ENCODE data around the gene MORC4. TPM values are rescaled to one million over a fixed set of nuclear protein-coding genes. Genes with fewer than 3 reads are reported as not detected.

The MORC4 gene
- total RNA-seq, 4 donors from 2014 or later = 9.8 to 11.1 (median 10.2) TPM

DNA sequence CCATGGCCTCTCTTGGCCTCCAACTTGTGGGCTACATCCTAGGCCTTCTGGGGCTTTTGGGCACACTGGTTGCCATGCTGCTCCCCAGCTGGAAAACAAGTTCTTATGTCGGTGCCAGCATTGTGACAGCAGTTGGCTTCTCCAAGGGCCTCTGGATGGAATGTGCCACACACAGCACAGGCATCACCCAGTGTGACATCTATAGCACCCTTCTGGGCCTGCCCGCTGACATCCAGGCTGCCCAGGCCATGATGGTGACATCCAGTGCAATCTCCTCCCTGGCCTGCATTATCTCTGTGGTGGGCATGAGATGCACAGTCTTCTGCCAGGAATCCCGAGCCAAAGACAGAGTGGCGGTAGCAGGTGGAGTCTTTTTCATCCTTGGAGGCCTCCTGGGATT lies 71.8 kb downstream of the MORC4 start:
- WGBS = 89% methylated on average over 3 of the region's 4 CpGs
- Histone ChIP-seq H3K27me3 (no peaks in the 10 kb centered on the region), H3K9me3 (no peaks in the 10 kb centered on the region), H3K4me1 (no peaks in the 10 kb centered on the region), H3K27ac (replicated peaks in 1 of 4) (no peak overlapping the region), H3K4me3 (no peak overlapping the region), H3K36me3 (no peaks in the 10 kb centered on the region)
- TF ChIP-seq POLR2AphosphoS5 (IDR thresholded peaks at IDR 0.05) = no peak
- no peak for TF ChIP-seq POLR2A (IDR thresholded peaks at IDR 0.05; ENCODE audit: low read depth)
- no peak for TF ChIP-seq EP300 (IDR thresholded peaks at IDR 0.05)
- TF ChIP-seq, protein P1, sequence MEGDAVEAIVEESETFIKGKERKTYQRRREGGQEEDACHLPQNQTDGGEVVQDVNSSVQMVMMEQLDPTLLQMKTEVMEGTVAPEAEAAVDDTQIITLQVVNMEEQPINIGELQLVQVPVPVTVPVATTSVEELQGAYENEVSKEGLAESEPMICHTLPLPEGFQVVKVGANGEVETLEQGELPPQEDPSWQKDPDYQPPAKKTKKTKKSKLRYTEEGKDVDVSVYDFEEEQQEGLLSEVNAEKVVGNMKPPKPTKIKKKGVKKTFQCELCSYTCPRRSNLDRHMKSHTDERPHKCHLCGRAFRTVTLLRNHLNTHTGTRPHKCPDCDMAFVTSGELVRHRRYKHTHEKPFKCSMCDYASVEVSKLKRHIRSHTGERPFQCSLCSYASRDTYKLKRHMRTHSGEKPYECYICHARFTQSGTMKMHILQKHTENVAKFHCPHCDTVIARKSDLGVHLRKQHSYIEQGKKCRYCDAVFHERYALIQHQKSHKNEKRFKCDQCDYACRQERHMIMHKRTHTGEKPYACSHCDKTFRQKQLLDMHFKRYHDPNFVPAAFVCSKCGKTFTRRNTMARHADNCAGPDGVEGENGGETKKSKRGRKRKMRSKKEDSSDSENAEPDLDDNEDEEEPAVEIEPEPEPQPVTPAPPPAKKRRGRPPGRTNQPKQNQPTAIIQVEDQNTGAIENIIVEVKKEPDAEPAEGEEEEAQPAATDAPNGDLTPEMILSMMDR (IDR thresholded peaks at IDR 0.05) = no peak
- no peak for DNase-seq (ENCODE audit: extremely low spot score)
- intact Hi-C loops (cut with DNase I) = no loop called here

DNA sequence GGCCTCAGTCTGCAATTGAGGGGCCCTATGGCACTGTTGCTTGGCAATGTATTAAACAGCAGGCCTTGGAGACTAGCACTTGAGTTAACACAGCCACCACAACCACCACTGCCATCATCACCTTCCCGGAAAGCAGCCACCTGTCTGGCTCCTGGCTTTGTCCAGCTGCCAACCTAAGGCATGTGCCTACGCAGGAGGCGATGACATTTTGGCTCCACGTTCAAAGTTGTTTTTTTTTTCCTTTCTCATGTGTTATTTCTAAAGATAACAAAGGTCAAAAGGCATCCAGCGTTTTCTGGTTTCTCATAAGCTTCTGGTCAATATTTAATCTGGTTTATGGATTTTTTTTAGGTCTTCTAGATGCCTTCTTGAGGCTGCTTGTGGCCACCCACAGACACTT lies 72.3 kb downstream of the MORC4 start:
- intact Hi-C loops (cut with DNase I) = no loop called here
- no peak for TF ChIP-seq EP300 (IDR thresholded peaks at IDR 0.05)
- no peak for TF ChIP-seq POLR2AphosphoS5 (IDR thresholded peaks at IDR 0.05)
- TF ChIP-seq POLR2A (IDR thresholded peaks at IDR 0.05; ENCODE audit: low read depth) = no peak
- TF ChIP-seq, protein P1 (IDR thresholded peaks at IDR 0.05) = no peak
- H3K4me3 ChIP-seq = no peak overlapping the region
- no peaks in the 10 kb centered on the region for H3K4me1 ChIP-seq
- H3K9me3 ChIP-seq = no peaks in the 10 kb centered on the region
- no peaks in the 10 kb centered on the region for H3K27me3 ChIP-seq
- H3K36me3 ChIP-seq = no peaks in the 10 kb centered on the region
- DNase-seq (ENCODE audit: extremely low spot score) = no peak
- no peak overlapping the region for H3K27ac ChIP-seq (replicated peaks in 1 of 4)
- WGBS = 68% methylated on average over 5 of the region's 5 CpGs

DNA sequence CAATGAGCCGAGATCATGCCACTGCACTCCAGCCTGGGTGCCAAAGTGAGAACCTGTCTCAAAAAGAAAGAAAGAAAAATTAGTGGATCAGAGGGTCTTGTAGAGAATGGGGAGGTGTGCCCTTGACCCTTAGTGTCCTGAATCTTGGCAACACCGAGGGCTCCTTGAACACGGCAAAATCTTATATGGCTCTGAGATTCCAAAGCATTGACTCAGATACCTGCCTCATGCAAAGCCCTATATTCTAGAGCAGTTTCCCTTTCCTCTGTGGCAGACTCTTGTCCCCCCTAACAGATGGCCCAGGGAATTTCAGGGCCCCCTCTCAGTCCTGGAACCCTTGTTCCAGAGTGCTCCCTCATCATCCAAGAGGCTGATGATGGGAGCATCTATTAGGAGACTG lies 73.0 kb downstream of the MORC4 start:
- no peak for DNase-seq (ENCODE audit: extremely low spot score)
- TF ChIP-seq POLR2A (IDR thresholded peaks at IDR 0.05; ENCODE audit: low read depth) (no peak), POLR2AphosphoS5 (IDR thresholded peaks at IDR 0.05) (no peak), EP300 (IDR thresholded peaks at IDR 0.05) (no peak)
- TF ChIP-seq, protein P1 (IDR thresholded peaks at IDR 0.05) = no peak
- H3K27me3 ChIP-seq = no peaks in the 10 kb centered on the region
- H3K36me3 ChIP-seq = no peaks in the 10 kb centered on the region
- no peaks in the 10 kb centered on the region for H3K9me3 ChIP-seq
- intact Hi-C loops (cut with DNase I) = no loop called here
- H3K4me3 ChIP-seq = no peak overlapping the region
- no peaks in the 10 kb centered on the region for H3K4me1 ChIP-seq
- no peak overlapping the region for H3K27ac ChIP-seq (replicated peaks in 1 of 4)
- WGBS = 88% methylated on average over 3 of the region's 3 CpGs

DNA sequence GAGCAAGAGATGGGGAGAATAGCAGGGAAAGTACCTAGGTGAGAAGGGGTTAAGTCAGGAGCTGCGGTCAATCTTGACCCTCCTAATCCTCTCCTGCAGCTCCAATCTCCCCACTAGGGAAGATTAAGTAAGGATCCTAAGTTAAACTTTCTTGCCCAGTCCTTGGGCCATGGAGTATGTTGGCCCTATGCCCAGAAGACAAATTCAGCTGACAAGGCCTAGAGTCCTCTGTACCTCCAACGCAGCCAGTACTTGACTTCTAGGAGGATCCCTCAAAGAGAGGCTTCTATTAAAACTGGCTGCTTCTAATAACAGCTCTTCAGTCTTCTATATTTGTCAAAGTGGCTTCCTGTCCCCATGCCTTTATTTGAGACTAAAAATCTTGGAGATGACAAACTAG lies 78.4 kb downstream of the MORC4 start:
- no peak for DNase-seq (ENCODE audit: extremely low spot score)
- H3K36me3 ChIP-seq = no peaks in the 10 kb centered on the region
- TF ChIP-seq EP300 (IDR thresholded peaks at IDR 0.05) = no peak
- TF ChIP-seq POLR2A (IDR thresholded peaks at IDR 0.05; ENCODE audit: low read depth) = no peak
- TF ChIP-seq, protein P1 (IDR thresholded peaks at IDR 0.05) = no peak
- TF ChIP-seq POLR2AphosphoS5 (IDR thresholded peaks at IDR 0.05) = no peak

DNA sequence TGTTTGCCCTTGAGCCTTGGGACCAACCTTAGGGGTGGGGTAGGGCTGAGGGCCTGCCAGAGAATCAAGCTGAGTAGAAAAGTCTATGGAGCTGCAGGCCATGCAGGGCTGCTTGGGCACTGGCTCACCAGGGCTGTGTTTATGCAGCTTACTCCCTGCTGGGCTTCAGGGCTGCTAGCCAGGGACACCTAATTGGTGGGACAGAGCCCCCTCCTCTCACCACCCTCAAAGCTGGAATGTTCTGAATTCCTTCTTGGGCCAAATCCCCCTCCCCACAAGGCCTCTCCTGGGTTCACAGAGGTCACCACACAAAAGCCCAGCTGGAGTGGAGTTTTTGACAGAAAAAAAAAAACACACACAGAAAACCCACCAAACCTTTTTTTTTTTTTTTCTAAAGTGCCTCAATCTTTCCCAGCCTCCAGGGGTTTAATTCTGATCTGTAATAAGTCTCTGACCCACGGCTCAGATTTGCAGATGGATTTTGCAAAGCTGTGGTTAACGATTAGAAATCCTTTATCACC lies 80.0 kb downstream of the MORC4 start, which contains the start of gene CLDN2:
CLDN2 (plus strand) TSS at position 471 of the 521 bp plus-strand sequence. CDS start 7,827 bp downstream, outside the sequence.
- H3K4me1 ChIP-seq = no peaks in the 10 kb centered on the region
- 49% methylated on average over 2 of the region's 2 CpGs for WGBS
- no peaks in the 10 kb centered on the region for H3K27me3 ChIP-seq
- no peaks in the 10 kb centered on the region for H3K9me3 ChIP-seq
- H3K4me3 ChIP-seq = no peak within 1 kb of the TSS
- intact Hi-C loops (cut with DNase I) = no loop called here
- TF ChIP-seq EP300 (IDR thresholded peaks at IDR 0.05) (no peak), POLR2AphosphoS5 (IDR thresholded peaks at IDR 0.05) (no peak), POLR2A (IDR thresholded peaks at IDR 0.05; ENCODE audit: low read depth) (no peak)
- TF ChIP-seq, protein P1 (IDR thresholded peaks at IDR 0.05) = no peak
- no peak within 1 kb of the TSS for H3K27ac ChIP-seq (replicated peaks in 1 of 4)
- DNase-seq (ENCODE audit: extremely low spot score) = no peak
- no peaks in the 10 kb centered on the region for H3K36me3 ChIP-seq

More for the DNA sequence above, 78.4 kb downstream of the MORC4 start:
- intact Hi-C loops (cut with DNase I) = no loop called here
- Histone ChIP-seq H3K27ac (replicated peaks in 1 of 4) (no peak overlapping the region), H3K4me1 (no peaks in the 10 kb centered on the region), H3K4me3 (no peak overlapping the region), H3K27me3 (no peaks in the 10 kb centered on the region), H3K9me3 (no peaks in the 10 kb centered on the region)
- WGBS = 71% methylated on average over 2 of the region's 2 CpGs
